ENCODE measurements around the gene YIF1B. TPM values are rescaled to one million over a fixed set of nuclear protein-coding genes. Genes with fewer than 3 reads are reported as not detected.
A peak's percentile ranks its signal among the peaks of the same experiment; 100 is the strongest.

Gene YIF1B
- total and polyA plus RNA-seq, 2 donors (not counting 3 experiments of a cell fraction or from before 2014, with no cell fraction given) = 85.8 to 249 TPM

- no peaks in the 10 kb centered on the region for H4K20me1 ChIP-seq (replicated peaks; ENCODE audit: control insufficient read depth, extremely low read depth, insufficient read depth, low read length)
- H3K79me2 ChIP-seq (ENCODE audit: control insufficient read depth, insufficient read depth, low read length) = no peaks in the 10 kb centered on the region
- CTCF ChIA-PET = interaction anchor here (1.0 to 1.4 kb wide), 2 partner anchors 31 to 98 kb away, joined by 3 to 4 read pairs; partner anchors contain the start of genes CATSPERG and FAM98C
- POLR2A ChIA-PET = interaction anchor here (0.5 to 0.7 kb wide), 2 partner anchors 14 to 73 kb away, joined by 5 to 7 read pairs; no protein-coding TSS in a partner anchor
- DNase-seq (ENCODE audit: low read depth, low spot score) (no peak), FAIRE-seq (no peak)
- dilution Hi-C loops (cut with MboI; ENCODE audit: extremely low pct_ligation_motif_present, low sequenced_read_pairs) = no loop called here
- peak overlapping the region; percentile 76 for H3K4me2 ChIP-seq (ENCODE audit: insufficient read depth, low read length)
- BruUV-seq (replicated peaks) = TSS peak; percentile 36
- no peaks in the 10 kb centered on the region for H3K9me3 ChIP-seq (replicated peaks; ENCODE audit: control insufficient read depth, insufficient read depth, low read length)
- H3K36me3 ChIP-seq (ENCODE audit: control insufficient read depth in 2 of 2, extremely low read depth in 1 of 2, insufficient read depth in 2 of 2, low read length in 2 of 2) = peaks cover 0 to 8% of the 10 kb centered on the region in 2 experiments
- no peaks in the 10 kb centered on the region for H3K9me1 ChIP-seq (replicated peaks; ENCODE audit: control insufficient read depth, extremely low read depth, insufficient read depth, low read length)
- intact Hi-C loops (cut with micrococcal nuclease) = no loop called here
- H3K4me3 ChIP-seq (replicated peaks in 1 of 3; ENCODE audit: insufficient read depth in 1 of 3, low read depth in 1 of 3, low read length in 3 of 3) = peak overlapping the region in 1 of 3 experiments; percentile 19
- H3K4me1 ChIP-seq (ENCODE audit: control insufficient read depth, extremely low read depth, insufficient read depth, low read length) = peaks cover 16% of the 10 kb centered on the region
- peak overlapping the region; percentile 28 for H2AFZ ChIP-seq (ENCODE audit: low read depth, low read length)
- TF ChIP-seq GATA2 (IDR thresholded peaks at IDR 0.05; ENCODE audit: insufficient read depth, insufficient read length, low read depth, low read length) (no peak), FOS (IDR thresholded peaks at IDR 0.05; ENCODE audit: borderline replicate concordance, insufficient read depth, low read length) (no peak), JUN (IDR thresholded peaks at IDR 0.05; ENCODE audit: borderline replicate concordance, insufficient read depth, insufficient read length, low read depth) (no peak), EZH2 (IDR thresholded peaks at IDR 0.05; ENCODE audit: borderline replicate concordance, low read depth, low read length, severe bottlenecking) (no peak)
- H3K27me3 ChIP-seq (ENCODE audit: control insufficient read depth in 2 of 2, insufficient read depth in 2 of 2, low read length in 2 of 2) = no peaks in the 10 kb centered on the region
- peak overlapping the region; percentile 21 for H3K9ac ChIP-seq (replicated peaks; ENCODE audit: extremely low read depth, insufficient read depth, low read length)
- no peak overlapping the region for H3K27ac ChIP-seq (ENCODE audit: insufficient read depth, low read depth, low read length)
These were observed 11.3 kb downstream of the YIF1B start for GRCh38 chr19:38304352-38304865.

DNA sequence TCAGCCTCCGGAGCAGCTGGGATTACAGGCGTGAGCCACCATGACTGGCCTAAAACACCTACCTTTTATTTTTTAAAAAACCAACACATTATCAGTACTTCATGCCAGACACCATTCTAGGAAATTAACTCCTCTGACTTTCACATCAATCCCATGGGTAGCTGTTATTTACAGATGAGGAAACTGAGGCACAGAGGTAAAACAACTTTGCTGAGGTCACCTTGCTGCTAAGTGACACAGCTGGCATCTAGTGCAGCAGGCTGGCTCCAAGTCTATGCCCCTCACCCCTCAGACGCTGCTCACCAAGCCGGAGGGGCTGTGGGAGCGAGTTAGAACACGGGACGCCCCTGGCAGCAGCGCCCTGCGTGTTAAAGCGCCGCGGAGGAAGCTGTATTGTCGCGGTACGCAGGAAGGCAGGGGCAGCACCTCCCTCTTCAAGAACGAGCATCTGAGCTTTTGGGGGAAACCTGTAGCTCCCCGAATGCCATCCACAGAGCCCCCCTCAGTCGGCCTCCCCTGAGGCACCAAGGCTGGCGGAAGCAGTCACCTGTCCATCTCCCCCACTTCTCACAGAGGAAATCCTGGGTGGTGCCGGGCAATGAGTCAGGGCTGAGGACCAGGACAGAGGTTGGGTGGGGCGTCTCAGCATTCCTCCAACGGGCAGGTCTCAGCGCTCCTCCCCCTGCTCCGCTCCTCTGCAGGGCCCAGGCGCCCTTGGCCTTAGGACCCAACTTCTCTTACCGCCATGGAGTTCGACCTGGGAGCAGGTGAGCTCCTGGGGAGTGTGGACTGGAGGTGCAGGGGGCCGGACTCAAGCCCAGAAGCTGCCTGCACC lies 12.0 kb downstream of the YIF1B start, which contains the start of gene C19orf33:
C19orf33 (plus strand) TSS at position 735 of the 835 bp plus-strand sequence; CDS start at position 746, 11 bp downstream.
- FAIRE-seq (peak; percentile 82), DNase-seq (ENCODE audit: low read depth, low spot score) (no peak)
- POLR2A ChIA-PET = interaction anchor here (0.5 kb wide), 1 partner anchor 14 kb away, joined by 5 read pairs; no protein-coding TSS in a partner anchor
- Histone ChIP-seq H3K36me3 (ENCODE audit: control insufficient read depth in 2 of 2, extremely low read depth in 1 of 2, insufficient read depth in 2 of 2, low read length in 2 of 2) (peaks cover 0 to 8% of the 10 kb centered on the region in 2 experiments), H4K20me1 (replicated peaks; ENCODE audit: control insufficient read depth, extremely low read depth, insufficient read depth, low read length) (no peaks in the 10 kb centered on the region), H3K9me1 (replicated peaks; ENCODE audit: control insufficient read depth, extremely low read depth, insufficient read depth, low read length) (no peaks in the 10 kb centered on the region), H3K27me3 (ENCODE audit: control insufficient read depth in 2 of 2, insufficient read depth in 2 of 2, low read length in 2 of 2) (no peaks in the 10 kb centered on the region), H3K79me2 (ENCODE audit: control insufficient read depth, insufficient read depth, low read length) (no peaks in the 10 kb centered on the region), H3K9me3 (replicated peaks; ENCODE audit: control insufficient read depth, insufficient read depth, low read length) (no peaks in the 10 kb centered on the region), H3K4me3 (replicated peaks in 1 of 3; ENCODE audit: insufficient read depth in 1 of 3, low read depth in 1 of 3, low read length in 3 of 3) (peak within 1 kb of the TSS in 1 of 3 experiments; percentile 19), H3K4me1 (ENCODE audit: control insufficient read depth, extremely low read depth, insufficient read depth, low read length) (peaks cover 16% of the 10 kb centered on the region), H3K4me2 (ENCODE audit: insufficient read depth, low read length) (peak within 1 kb of the TSS; percentile 76), H2AFZ (ENCODE audit: low read depth, low read length) (peak within 1 kb of the TSS; percentile 28), H3K9ac (replicated peaks; ENCODE audit: extremely low read depth, insufficient read depth, low read length) (peak within 1 kb of the TSS; percentile 21), H3K27ac (ENCODE audit: insufficient read depth, low read depth, low read length) (no peak within 1 kb of the TSS)
- dilution Hi-C loops (cut with MboI; ENCODE audit: extremely low pct_ligation_motif_present, low sequenced_read_pairs) = no loop called here
- intact Hi-C loops (cut with micrococcal nuclease) = no loop called here
- TF ChIP-seq JUN (IDR thresholded peaks at IDR 0.05; ENCODE audit: borderline replicate concordance, insufficient read depth, insufficient read length, low read depth) = no peak
- no peak for TF ChIP-seq EZH2 (IDR thresholded peaks at IDR 0.05; ENCODE audit: borderline replicate concordance, low read depth, low read length, severe bottlenecking)
- no peak for TF ChIP-seq POLR2A (IDR thresholded peaks at IDR 0.05; ENCODE audit: low read depth, low read length)
- peak; percentile 79 for TF ChIP-seq POLR2AphosphoS5 (IDR thresholded peaks at IDR 0.05; ENCODE audit: insufficient read depth, low read depth, low read length)
- no peak for TF ChIP-seq MYC (IDR thresholded peaks at IDR 0.05; ENCODE audit: low read depth, low read length)
- TF ChIP-seq FOS (IDR thresholded peaks at IDR 0.05; ENCODE audit: borderline replicate concordance, insufficient read depth, low read length) = peak; percentile 42
- TF ChIP-seq, protein P1, sequence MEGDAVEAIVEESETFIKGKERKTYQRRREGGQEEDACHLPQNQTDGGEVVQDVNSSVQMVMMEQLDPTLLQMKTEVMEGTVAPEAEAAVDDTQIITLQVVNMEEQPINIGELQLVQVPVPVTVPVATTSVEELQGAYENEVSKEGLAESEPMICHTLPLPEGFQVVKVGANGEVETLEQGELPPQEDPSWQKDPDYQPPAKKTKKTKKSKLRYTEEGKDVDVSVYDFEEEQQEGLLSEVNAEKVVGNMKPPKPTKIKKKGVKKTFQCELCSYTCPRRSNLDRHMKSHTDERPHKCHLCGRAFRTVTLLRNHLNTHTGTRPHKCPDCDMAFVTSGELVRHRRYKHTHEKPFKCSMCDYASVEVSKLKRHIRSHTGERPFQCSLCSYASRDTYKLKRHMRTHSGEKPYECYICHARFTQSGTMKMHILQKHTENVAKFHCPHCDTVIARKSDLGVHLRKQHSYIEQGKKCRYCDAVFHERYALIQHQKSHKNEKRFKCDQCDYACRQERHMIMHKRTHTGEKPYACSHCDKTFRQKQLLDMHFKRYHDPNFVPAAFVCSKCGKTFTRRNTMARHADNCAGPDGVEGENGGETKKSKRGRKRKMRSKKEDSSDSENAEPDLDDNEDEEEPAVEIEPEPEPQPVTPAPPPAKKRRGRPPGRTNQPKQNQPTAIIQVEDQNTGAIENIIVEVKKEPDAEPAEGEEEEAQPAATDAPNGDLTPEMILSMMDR (IDR thresholded peaks at IDR 0.05; ENCODE audit: extremely low read depth in 1 of 2, insufficient read depth in 1 of 2, low read depth in 1 of 2, low read length in 2 of 2) = no peak
- TF ChIP-seq GATA2 (IDR thresholded peaks at IDR 0.05; ENCODE audit: insufficient read depth, insufficient read length, low read depth, low read length) = no peak
- no peak for TF ChIP-seq MAX (IDR thresholded peaks at IDR 0.05; ENCODE audit: insufficient read depth, insufficient read length)
- no TSS peak for BruUV-seq (replicated peaks)
- CTCF ChIA-PET = interaction anchor here (1.0 to 1.4 kb wide), 2 partner anchors 32 to 99 kb away, joined by 3 to 4 read pairs; partner anchors contain the start of genes CATSPERG and FAM98C
